Measurements from ENCODE around the gene UBE3D.

GRCh38 chr6:82979657-82980056 is 86.0 kb downstream of the UBE3D start:
- no peak for TF ChIP-seq CTCF (IDR thresholded peaks at IDR 0.05)
- no peak for TF ChIP-seq POLR2A (IDR thresholded peaks at IDR 0.05)

Data from testis (tissue), 2 donors.